Osteocyte (in vitro differentiated cells): ENCODE results near the gene STRA6. TPM values are rescaled to one million over a fixed set of nuclear protein-coding genes. Genes with fewer than 3 reads are reported as not detected.

Experiments used
- DNase-seq: peaks from one replicate; pipeline ENCODE4 v3.0.0; 2021; ENCODE audit warnings: mixed read lengths; ENCODE audit not compliant: unreplicated experiment; ENCODE audit errors: extremely low spot score
- H3K27ac Mint-ChIP-seq: one replicate; pipeline ENCODE4 v1.8.0; 2021; ENCODE audit warnings: mild to moderate bottlenecking, mixed read lengths; ENCODE audit not compliant: unreplicated experiment
- H3K27me3 Mint-ChIP-seq: one replicate; pipeline ENCODE4 v1.8.0; 2021; ENCODE audit warnings: mixed read lengths; ENCODE audit not compliant: unreplicated experiment
- H3K36me3 Mint-ChIP-seq: one replicate; pipeline ENCODE4 v1.8.0; 2021; ENCODE audit warnings: mixed read lengths; ENCODE audit not compliant: unreplicated experiment
- H3K4me1 Mint-ChIP-seq: one replicate; pipeline ENCODE4 v1.8.0; 2021; ENCODE audit warnings: mixed read lengths; ENCODE audit not compliant: unreplicated experiment
- H3K4me3 Mint-ChIP-seq: one replicate; pipeline ENCODE4 v1.8.0; 2021; ENCODE audit warnings: mild to moderate bottlenecking, moderate library complexity, mixed read lengths; ENCODE audit not compliant: unreplicated experiment
- H3K9me3 Mint-ChIP-seq: one replicate; pipeline ENCODE4 v1.8.0; 2021; ENCODE audit warnings: mixed read lengths; ENCODE audit not compliant: unreplicated experiment
- total RNA-seq: library from RNA; stranded (reverse); gene quantifications from 2 replicates; pipeline ENCODE4 v1.2.1, GENCODE V29; 2021
- TF ChIP-seq, protein P1 (sequence below): fragments of 200-600 bp; sonication (generic); IDR thresholded peaks from 2 replicates; pipeline ENCODE4 v1.5.0; 2021; ENCODE audit warnings: antibody characterized with exemption, mild to moderate bottlenecking, moderate library complexity

The STRA6 gene
- total RNA-seq, 1 donor from 2014 or later = 25.8 TPM

DNA sequence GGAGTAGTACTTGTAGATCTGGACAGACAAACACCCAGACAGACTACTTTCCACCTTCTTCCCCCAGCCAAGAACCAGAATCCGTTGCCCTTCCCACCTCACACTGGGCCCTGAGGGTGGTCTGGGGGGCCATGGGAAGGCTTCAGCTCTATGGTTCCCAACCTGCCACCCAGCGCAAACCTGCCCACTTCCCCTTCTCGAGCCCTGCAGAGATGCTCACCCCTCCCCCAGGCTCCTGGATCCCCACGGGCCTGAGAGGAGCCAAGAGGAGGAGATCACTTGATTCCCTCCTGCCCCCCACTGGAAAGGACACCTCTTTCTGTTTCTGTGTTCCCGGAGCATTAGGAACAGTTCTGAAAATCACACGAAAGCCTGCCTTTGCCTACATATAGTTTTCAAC lies 8.7 kb downstream of the STRA6 start:
- H3K9me3 Mint-ChIP-seq = no peaks in the 10 kb centered on the region
- no peak overlapping the region for H3K27ac Mint-ChIP-seq

GRCh38 chr15:74193299-74193718 lies 9.3 kb downstream of the STRA6 start:
- no peaks in the 10 kb centered on the region for H3K9me3 Mint-ChIP-seq
- DNase-seq = no peak
- TF ChIP-seq, protein P1, sequence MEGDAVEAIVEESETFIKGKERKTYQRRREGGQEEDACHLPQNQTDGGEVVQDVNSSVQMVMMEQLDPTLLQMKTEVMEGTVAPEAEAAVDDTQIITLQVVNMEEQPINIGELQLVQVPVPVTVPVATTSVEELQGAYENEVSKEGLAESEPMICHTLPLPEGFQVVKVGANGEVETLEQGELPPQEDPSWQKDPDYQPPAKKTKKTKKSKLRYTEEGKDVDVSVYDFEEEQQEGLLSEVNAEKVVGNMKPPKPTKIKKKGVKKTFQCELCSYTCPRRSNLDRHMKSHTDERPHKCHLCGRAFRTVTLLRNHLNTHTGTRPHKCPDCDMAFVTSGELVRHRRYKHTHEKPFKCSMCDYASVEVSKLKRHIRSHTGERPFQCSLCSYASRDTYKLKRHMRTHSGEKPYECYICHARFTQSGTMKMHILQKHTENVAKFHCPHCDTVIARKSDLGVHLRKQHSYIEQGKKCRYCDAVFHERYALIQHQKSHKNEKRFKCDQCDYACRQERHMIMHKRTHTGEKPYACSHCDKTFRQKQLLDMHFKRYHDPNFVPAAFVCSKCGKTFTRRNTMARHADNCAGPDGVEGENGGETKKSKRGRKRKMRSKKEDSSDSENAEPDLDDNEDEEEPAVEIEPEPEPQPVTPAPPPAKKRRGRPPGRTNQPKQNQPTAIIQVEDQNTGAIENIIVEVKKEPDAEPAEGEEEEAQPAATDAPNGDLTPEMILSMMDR = no peak
- peaks cover 40% of the 10 kb centered on the region for H3K4me1 Mint-ChIP-seq
- no peak overlapping the region for H3K4me3 Mint-ChIP-seq
- no peaks in the 10 kb centered on the region for H3K27me3 Mint-ChIP-seq
- H3K36me3 Mint-ChIP-seq = peaks cover 3% of the 10 kb centered on the region
- H3K27ac Mint-ChIP-seq = no peak overlapping the region

More for the DNA sequence above, 8.7 kb downstream of the STRA6 start:
- Mint-ChIP-seq H3K27me3 (no peaks in the 10 kb centered on the region), H3K36me3 (peaks cover 3% of the 10 kb centered on the region), H3K4me1 (peaks cover 43% of the 10 kb centered on the region), H3K4me3 (peak overlapping the region; percentile 18)
- no peak for DNase-seq
- TF ChIP-seq, protein P1 = no peak

DNA sequence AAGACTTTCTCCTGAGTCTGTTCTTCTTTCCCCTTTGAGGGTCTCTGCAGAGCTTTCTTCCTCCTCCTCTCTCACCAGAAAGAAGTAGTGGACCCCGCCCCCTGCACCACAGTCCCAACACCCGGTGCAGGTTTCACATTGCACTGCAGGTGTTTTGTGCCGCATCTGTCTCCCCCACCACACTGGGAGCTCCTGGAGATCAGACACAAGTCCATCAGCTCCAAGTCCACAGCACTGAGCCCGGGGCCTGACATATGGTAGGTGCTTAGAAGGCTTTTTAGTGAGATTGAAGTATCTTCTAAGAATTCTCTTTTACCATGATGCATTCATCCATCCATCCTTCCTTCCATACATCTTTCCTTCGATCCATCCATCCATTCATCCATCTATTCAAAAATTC lies 9.8 kb downstream of the STRA6 start:
- DNase-seq = no peak
- no peak overlapping the region for H3K27ac Mint-ChIP-seq
- H3K4me1 Mint-ChIP-seq = peaks cover 38% of the 10 kb centered on the region
- no peaks in the 10 kb centered on the region for H3K9me3 Mint-ChIP-seq
- H3K36me3 Mint-ChIP-seq = peaks cover 3% of the 10 kb centered on the region
- TF ChIP-seq, protein P1 = no peak
- H3K27me3 Mint-ChIP-seq = no peaks in the 10 kb centered on the region
- no peak overlapping the region for H3K4me3 Mint-ChIP-seq

GRCh38 chr15:74191798-74192197 lies 10.8 kb downstream of the STRA6 start:
- no peak overlapping the region for H3K4me3 Mint-ChIP-seq
- peaks cover 3% of the 10 kb centered on the region for H3K36me3 Mint-ChIP-seq
- H3K4me1 Mint-ChIP-seq = peaks cover 40% of the 10 kb centered on the region
- H3K27me3 Mint-ChIP-seq = no peaks in the 10 kb centered on the region
- H3K9me3 Mint-ChIP-seq = no peaks in the 10 kb centered on the region
- DNase-seq = no peak
- TF ChIP-seq, protein P1 = no peak
- H3K27ac Mint-ChIP-seq = no peak overlapping the region

- H3K36me3 Mint-ChIP-seq = peaks cover 3% of the 10 kb centered on the region
- DNase-seq = no peak
- TF ChIP-seq, protein P1 = no peak
- no peak overlapping the region for H3K4me3 Mint-ChIP-seq
- H3K27ac Mint-ChIP-seq = no peak overlapping the region
- H3K27me3 Mint-ChIP-seq = no peaks in the 10 kb centered on the region
- peaks cover 14% of the 10 kb centered on the region for H3K4me1 Mint-ChIP-seq
- no peaks in the 10 kb centered on the region for H3K9me3 Mint-ChIP-seq
Observed at GRCh38 chr15:74188216-74188615, 14.4 kb downstream of the STRA6 start.
